ENCODE measurements around the gene POLRMT.

DNA sequence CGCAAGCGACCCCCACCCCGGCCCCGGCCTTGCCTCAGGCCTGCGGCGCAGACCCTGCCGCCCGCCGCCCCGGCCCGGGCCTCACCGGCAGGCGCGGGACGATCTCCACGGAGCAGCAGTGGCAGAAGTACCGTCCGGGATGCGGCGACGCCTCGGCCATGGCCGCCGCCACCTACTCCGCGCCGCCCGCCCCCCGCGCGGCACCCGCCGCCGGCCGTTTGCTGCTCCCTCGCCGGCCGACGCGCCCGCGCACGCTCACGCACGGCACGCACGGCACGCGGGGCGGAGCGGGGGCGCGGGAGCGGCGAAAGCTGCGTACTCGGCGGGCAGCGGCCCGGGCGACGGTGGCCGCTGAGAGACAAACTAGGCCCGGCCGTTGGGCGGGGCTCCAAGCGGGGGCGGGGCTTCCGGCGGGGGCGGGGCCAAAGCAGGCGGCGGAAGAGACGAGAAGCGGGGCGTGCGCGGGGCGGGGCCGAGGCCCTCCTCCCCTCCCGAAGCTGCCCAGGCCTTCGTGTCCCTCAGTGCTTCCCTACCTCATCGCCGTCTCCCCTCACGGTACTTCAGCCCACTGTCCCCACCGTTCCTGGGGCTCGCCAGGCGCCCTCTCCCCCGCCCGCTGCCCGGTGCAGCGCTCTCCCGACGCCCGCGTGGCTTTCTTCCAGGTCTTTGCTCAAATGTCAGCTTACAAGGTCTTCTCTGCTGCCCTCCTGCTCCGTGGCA is 29.8 kb upstream of the POLRMT start, which contains the start of gene RNF126:
- TF ChIP-seq CTCF (conservative IDR thresholded peaks at IDR 0.05; ENCODE audit: low read depth, low read length) (no peak), EZH2 (IDR thresholded peaks at IDR 0.05; ENCODE audit: borderline replicate concordance, low read depth, low read length, poor library complexity, severe bottlenecking) (no peak)
